Endothelial cell of umbilical vein (primary cell): ENCODE measurements around the gene MAPKBP1. TPM values are rescaled to one million over a fixed set of nuclear protein-coding genes. Genes with fewer than 3 reads are reported as not detected.

Source experiments
- BruUV-seq: library from RNA; stranded (reverse); fragments of 400-500 nt; replicated peaks from 2 replicates; lab custom pipeline; 2021; lab: Mats Ljungman, UMichigan
- CTCF ChIA-PET: fragments of 300-600, 350-600 bp; sonication (Branson Sonifier 250); formaldehyde crosslinking; loops from one replicate; lab custom pipeline; 2021; ENCODE audit warnings: antibody characterized with exemption, inconsistent platforms; lab: Charles Lee
- POLR2A ChIA-PET: fragments of 300-600, 350-600 bp; sonication (Branson Sonifier 250); formaldehyde crosslinking; loops from one replicate; lab custom pipeline; 2021; ENCODE audit warnings: antibody characterized with exemption, inconsistent platforms; lab: Charles Lee
- DNase-seq: peaks from one replicate; pipeline ENCODE4 v3.0.0-alpha.2; 2011; ENCODE audit warnings: low read depth, low spot score
- FAIRE-seq: peaks from 2 replicates; lab custom pipeline; 2011; peaks lifted over from hg19 to GRCh38; lab: Jason Lieb, UNC
- H2AFZ ChIP-seq: 2 replicates; pipeline ENCODE4 v1.6.0; 2012; ENCODE audit warnings: low read depth, low read length, control low read depth, inconsistent platforms
- H3K27ac ChIP-seq: 2 replicates; pipeline ENCODE4 v1.5.1; 2011; ENCODE audit warnings: low read depth, mild to moderate bottlenecking, control low read depth, low read length, moderate library complexity; ENCODE audit not compliant: insufficient read depth
- H3K27me3 ChIP-seq, 2 experiments: 2 replicates each; pipeline versions ENCODE4 v1.6.0 to v1.6.1; 2011; ENCODE audit warnings: low read length in 2 of 2, mixed read lengths in 1 of 2; ENCODE audit not compliant: control insufficient read depth in 2 of 2, insufficient read depth in 2 of 2
- H3K36me3 ChIP-seq, 2 experiments: 2 replicates in 1 of 2; 3 replicates in 1 of 2; pipeline ENCODE4 v1.5.1; 2011; ENCODE audit warnings: low read length in 2 of 2, mild to moderate bottlenecking in 1 of 2, moderate library complexity in 1 of 2; ENCODE audit not compliant: control insufficient read depth in 2 of 2, insufficient read depth in 2 of 2; ENCODE audit errors: extremely low read depth in 1 of 2
- H3K4me1 ChIP-seq: 3 replicates; pipeline ENCODE4 v1.5.1; 2011; ENCODE audit warnings: mild to moderate bottlenecking, low read length; ENCODE audit not compliant: control insufficient read depth, insufficient read depth; ENCODE audit errors: extremely low read depth
- H3K4me2 ChIP-seq: 2 replicates; pipeline ENCODE4 v1.6.1; 2011; ENCODE audit warnings: low read length, control low read depth, mixed read lengths; ENCODE audit not compliant: insufficient read depth
- H3K4me3 ChIP-seq, 3 experiments: fragments of 200-600 bp in 1 of 3; sonication (generic), shearing (Covaris generic) in 1 of 3; replicated peaks in 1 of 3; 2 replicates each; pipeline ENCODE4 v1.5.1; 2011 to 2016; ENCODE audit warnings: control low read depth in 3 of 3, low read length in 3 of 3, mild to moderate bottlenecking in 2 of 3, inconsistent platforms in 1 of 3, low read depth in 1 of 3, moderate library complexity in 1 of 3; ENCODE audit not compliant: insufficient read depth in 1 of 3
- H3K79me2 ChIP-seq: 2 replicates; pipeline ENCODE4 v1.6.0; 2012; ENCODE audit warnings: low read length, inconsistent platforms; ENCODE audit not compliant: control insufficient read depth, insufficient read depth
- H3K9ac ChIP-seq: replicated peaks from 2 replicates; pipeline ENCODE3; 2011; ENCODE audit warnings: low read length, control low read depth; ENCODE audit not compliant: insufficient read depth; ENCODE audit errors: extremely low read depth
- H3K9me1 ChIP-seq: replicated peaks from 3 replicates; pipeline ENCODE4 v1.6.0; 2011; ENCODE audit warnings: mild to moderate bottlenecking, low read length; ENCODE audit not compliant: control insufficient read depth, insufficient read depth; ENCODE audit errors: extremely low read depth
- H3K9me3 ChIP-seq: replicated peaks from 2 replicates; pipeline ENCODE4 v1.5.1; 2012; ENCODE audit warnings: low read length, inconsistent platforms; ENCODE audit not compliant: control insufficient read depth, insufficient read depth
- H4K20me1 ChIP-seq: replicated peaks from 2 replicates; pipeline ENCODE3; 2011; ENCODE audit warnings: mild to moderate bottlenecking, low read length; ENCODE audit not compliant: control insufficient read depth, insufficient read depth; ENCODE audit errors: extremely low read depth
- EZH2 ChIP-seq: IDR thresholded peaks from 2 replicates; pipeline ENCODE4 v1.6.1; 2012; ENCODE audit warnings: borderline replicate concordance, low read depth, mild to moderate bottlenecking, moderate library complexity, low read length, inconsistent platforms; ENCODE audit not compliant: severe bottlenecking
- FOS ChIP-seq: IDR thresholded peaks from 2 replicates; pipeline ENCODE4 v1.6.1; 2011; ENCODE audit warnings: mild to moderate bottlenecking, low read length, moderate library complexity, borderline replicate concordance; ENCODE audit not compliant: insufficient read depth
- GATA2 ChIP-seq: IDR thresholded peaks from 2 replicates; pipeline ENCODE4 v1.7.0; 2011; ENCODE audit warnings: low read depth, mild to moderate bottlenecking, moderate library complexity, mixed read lengths, low read length; ENCODE audit not compliant: insufficient read length, insufficient read depth
- JUN ChIP-seq: IDR thresholded peaks from 2 replicates; pipeline ENCODE4 v1.6.1; 2011; ENCODE audit warnings: borderline replicate concordance, low read depth; ENCODE audit not compliant: insufficient read length, insufficient read depth
- MYC ChIP-seq: IDR thresholded peaks from one replicate; pipeline ENCODE4 v1.6.1; 2011; ENCODE audit warnings: mild to moderate bottlenecking, low read depth, low read length
- POLR2A ChIP-seq: IDR thresholded peaks from 2 replicates; pipeline ENCODE4 v1.6.1; 2012; ENCODE audit warnings: low read depth, mild to moderate bottlenecking, control low read depth, low read length
- POLR2AphosphoS5 ChIP-seq: IDR thresholded peaks from 2 replicates; pipeline ENCODE4 v1.6.1; 2012; ENCODE audit warnings: low read depth, mild to moderate bottlenecking, control low read depth, low read length, moderate library complexity; ENCODE audit not compliant: insufficient read depth
- dilution Hi-C: fragments of 300-500 bp; cut with MboI; formaldehyde crosslinking; loops from one replicate; pipeline ENCODE4 v1.15.0; 2019; ENCODE audit warnings: low sequenced_read_pairs; ENCODE audit not compliant: extremely low pct_ligation_motif_present
- intact Hi-C: fragments of 100-400 bp; cut with micrococcal nuclease; formaldehyde crosslinking; loops from one replicate; pipeline ENCODE4 v1.10.0; 2022
- polyA plus RNA-seq, 4 experiments: library from polyadenylated mRNA; depleted of rRNA in 3 of 4; stranded (reverse) in 3 of 4; unstranded in 1 of 4; fragments of >200 nt; gene quantifications; 2 replicates each; pipeline versions ENCODE4 v1.2.1 to v1.2.3, GENCODE V29; 2011 to 2012; ENCODE audit warnings: missing spikeins in 1 of 4
- total RNA-seq: library from RNA; stranded (reverse); gene quantifications from 2 replicates; pipeline ENCODE4 v1.2.3, GENCODE V29; 2021
- TF ChIP-seq, protein P1 (sequence below): IDR thresholded peaks from 2 replicates; pipeline ENCODE4 v1.6.1; 2011; ENCODE audit not compliant: insufficient read depth, insufficient read length

Gene MAPKBP1
- total and polyA plus RNA-seq, 2 donors (not counting 3 experiments of a cell fraction or from before 2014, with no cell fraction given), result 12.3 to 55.8 TPM

DNA sequence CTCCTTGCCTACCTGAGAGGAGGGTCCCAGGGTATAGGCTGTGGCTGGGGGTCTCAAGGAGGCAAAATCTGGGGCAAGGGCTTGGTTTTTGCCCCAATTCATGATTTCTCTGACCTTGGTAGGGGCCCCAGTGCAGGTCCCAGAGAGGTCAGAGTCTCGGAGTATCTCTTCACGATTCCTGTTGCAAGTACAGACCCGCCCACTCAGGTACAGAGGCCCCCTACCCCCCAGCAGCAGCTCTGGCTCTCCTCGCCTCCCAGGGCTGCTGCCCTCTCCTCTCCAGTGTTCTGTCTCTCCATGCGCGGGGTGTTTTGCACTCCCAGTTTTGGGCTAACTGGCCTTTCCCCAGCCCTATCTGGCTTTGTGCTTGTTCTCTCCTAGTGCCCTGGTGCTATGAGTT lies 48.2 kb downstream of the MAPKBP1 start:
- no peak for FAIRE-seq
- H4K20me1 ChIP-seq, result no peaks in the 10 kb centered on the region
- no peaks in the 10 kb centered on the region for H3K27me3 ChIP-seq
- no peak overlapping the region for H3K27ac ChIP-seq
- POLR2A ChIA-PET, result no interaction called here
- CTCF ChIA-PET, result interaction anchor here (1.3 to 1.5 kb wide), 2 partner anchors 11 to 50 kb away, joined by 5 to 6 read pairs; no protein-coding TSS in a partner anchor
- no peak for TF ChIP-seq FOS
- TF ChIP-seq, protein P1, sequence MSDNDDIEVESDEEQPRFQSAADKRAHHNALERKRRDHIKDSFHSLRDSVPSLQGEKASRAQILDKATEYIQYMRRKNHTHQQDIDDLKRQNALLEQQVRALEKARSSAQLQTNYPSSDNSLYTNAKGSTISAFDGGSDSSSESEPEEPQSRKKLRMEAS, result no peak
- no peak for TF ChIP-seq JUN
- dilution Hi-C loops, result no loop called here
- H3K9me1 ChIP-seq, result no peaks in the 10 kb centered on the region
- H3K9ac ChIP-seq, result no peak overlapping the region
- no peak for DNase-seq
- no TSS peak for BruUV-seq
- no peaks in the 10 kb centered on the region for H3K9me3 ChIP-seq
- no peak overlapping the region for H2AFZ ChIP-seq
- peaks cover under 1% of the 10 kb centered on the region for H3K4me1 ChIP-seq
- no peaks in the 10 kb centered on the region for H3K79me2 ChIP-seq
- no peak overlapping the region for H3K4me2 ChIP-seq
- peaks cover 8 to 44% of the 10 kb centered on the region in 2 experiments for H3K36me3 ChIP-seq
- intact Hi-C loops, result no loop called here
- H3K4me3 ChIP-seq, result no peak overlapping the region

DNA sequence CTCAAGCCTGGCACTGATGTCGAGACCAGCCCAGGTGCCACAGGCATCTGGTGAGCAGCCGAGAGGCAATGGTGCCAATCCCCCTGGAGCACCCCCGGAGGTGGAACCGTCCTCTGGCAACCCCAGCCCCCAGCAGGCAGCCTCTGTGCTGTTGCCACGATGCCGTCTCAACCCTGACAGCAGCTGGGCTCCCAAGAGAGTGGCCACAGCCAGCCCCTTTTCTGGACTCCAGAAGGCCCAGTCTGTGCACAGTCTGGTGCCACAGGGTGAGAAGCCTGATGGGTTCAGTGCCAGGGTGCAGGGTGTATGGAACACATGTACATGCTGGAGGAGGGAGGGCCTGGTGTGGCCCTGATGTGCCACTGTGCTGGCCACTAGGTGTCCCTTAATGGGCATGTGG lies 48.7 kb downstream of the MAPKBP1 start:
- TF ChIP-seq, protein P1, result no peak
- TF ChIP-seq POLR2AphosphoS5 (no peak), JUN (no peak), FOS (no peak), POLR2A (no peak), MYC (no peak), EZH2 (no peak), GATA2 (no peak)
- no peak overlapping the region for H2AFZ ChIP-seq
- H3K27ac ChIP-seq, result no peak overlapping the region
- dilution Hi-C loops, result no loop called here
- FAIRE-seq (no peak), DNase-seq (no peak)
- H3K4me3 ChIP-seq, result no peak overlapping the region
- CTCF ChIA-PET, result interaction anchor here (0.8 to 1.5 kb wide), 3 partner anchors 49 to 82 kb away, joined by 3 to 6 read pairs (median 5); partner anchors contain the start of gene MAPKBP1
- H3K4me2 ChIP-seq, result no peak overlapping the region
- no peak overlapping the region for H3K9ac ChIP-seq
- no TSS peak for BruUV-seq
- H3K36me3 ChIP-seq, result peaks cover 8 to 39% of the 10 kb centered on the region in 2 experiments
- no peaks in the 10 kb centered on the region for H3K9me3 ChIP-seq
- POLR2A ChIA-PET, result no interaction called here
- H4K20me1 ChIP-seq, result no peaks in the 10 kb centered on the region
- intact Hi-C loops, result no loop called here
- no peaks in the 10 kb centered on the region for H3K27me3 ChIP-seq
- no peaks in the 10 kb centered on the region for H3K9me1 ChIP-seq
- H3K4me1 ChIP-seq, result peaks cover 3% of the 10 kb centered on the region
- no peaks in the 10 kb centered on the region for H3K79me2 ChIP-seq
